Measurements from ENCODE around the gene CYP2C18. TPM values are rescaled to one million over a fixed set of nuclear protein-coding genes. Genes with fewer than 3 reads are reported as not detected.
"Not testable (repeated sequence)": the region's sequence is repeated elsewhere in the genome, so short reads cannot be mapped to it uniquely, and the experiment has no call there.

The CYP2C18 gene
- total RNA-seq, 2 experiments from 2014 or later: 0.62 to 0.88 TPM

DNA sequence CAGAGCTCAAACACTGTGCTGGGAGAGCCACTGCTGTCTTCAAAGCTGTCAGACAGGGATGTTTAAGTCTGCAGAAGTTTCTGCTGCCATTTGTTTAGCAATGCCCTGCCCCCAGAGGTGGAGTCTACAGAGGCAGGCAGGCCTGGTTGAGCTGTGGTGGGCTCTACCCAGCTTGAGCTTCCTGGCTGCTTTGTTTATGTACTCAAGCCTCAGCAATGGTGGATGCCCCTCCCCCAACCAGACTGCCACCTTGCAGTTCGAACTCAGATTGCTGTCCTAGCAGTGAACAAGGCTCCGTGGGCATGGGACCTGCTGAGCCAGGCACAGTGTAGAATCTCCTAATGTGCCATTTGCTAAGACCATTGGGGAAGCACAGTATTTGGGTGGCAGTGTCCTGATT, 74.4 kb downstream of the CYP2C18 start:
- H3K4me3 Mint-ChIP-seq: no peak overlapping the region
- no peak for ATAC-seq
- intact Hi-C loops (cut with DNase I, micrococcal nuclease): no loop called here
- no peak overlapping the region for H3K27ac Mint-ChIP-seq
- no peak for DNase-seq
- CTCF ChIA-PET: no interaction called here
- H3K27me3 Mint-ChIP-seq: no peaks in the 10 kb centered on the region
- H3K9me3 Mint-ChIP-seq (ENCODE audit: low read depth): peaks cover 2% of the 10 kb centered on the region
- no peaks in the 10 kb centered on the region for H3K36me3 Mint-ChIP-seq (ENCODE audit: low read depth)
- no peaks in the 10 kb centered on the region for H3K4me1 Mint-ChIP-seq
- POLR2A ChIA-PET: no interaction called here

- intact Hi-C loops (cut with DNase I, micrococcal nuclease): no loop called here
- CTCF ChIA-PET: no interaction called here
- Mint-ChIP-seq H3K4me1 (no peaks in the 10 kb centered on the region), H3K36me3 (ENCODE audit: low read depth) (no peaks in the 10 kb centered on the region), H3K27ac (no peak overlapping the region), H3K27me3 (no peaks in the 10 kb centered on the region), H3K4me3 (no peak overlapping the region), H3K9me3 (ENCODE audit: low read depth) (peaks cover 2% of the 10 kb centered on the region)
- POLR2A ChIA-PET: no interaction called here
- no peak for DNase-seq
- ATAC-seq: no peak
These were observed 77.2 kb downstream of the CYP2C18 start for GRCh38 chr10:94760586-94761178.

DNA sequence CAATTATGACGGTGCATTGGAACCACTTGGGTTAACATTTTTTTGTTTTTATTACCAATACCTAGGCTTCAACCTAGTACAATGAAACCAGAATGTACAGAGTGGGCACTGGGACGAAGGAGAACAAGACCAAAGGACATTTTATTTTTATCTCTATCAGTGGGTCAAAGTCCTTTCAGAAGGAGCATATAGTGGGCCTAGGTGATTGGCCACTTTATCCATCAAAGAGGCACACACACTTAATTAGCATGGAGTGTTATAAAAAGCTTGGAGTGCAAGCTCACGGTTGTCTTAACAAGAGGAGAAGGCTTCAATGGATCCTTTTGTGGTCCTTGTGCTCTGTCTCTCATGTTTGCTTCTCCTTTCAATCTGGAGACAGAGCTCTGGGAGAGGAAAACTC, 78.9 kb downstream of the CYP2C18 start, which contains the start of gene CYP2C19:
CYP2C19 (plus strand) TSS at position 289 of the 400 bp plus-strand sequence; CDS start at position 314, 25 bp downstream.
- ATAC-seq (no peak), DNase-seq (no peak)
- H3K27ac Mint-ChIP-seq: no peak within 1 kb of the TSS
- H3K9me3 Mint-ChIP-seq (ENCODE audit: low read depth): peaks cover 2% of the 10 kb centered on the region
- H3K4me3 Mint-ChIP-seq: no peak within 1 kb of the TSS
- no peaks in the 10 kb centered on the region for H3K4me1 Mint-ChIP-seq
- H3K27me3 Mint-ChIP-seq: no peaks in the 10 kb centered on the region
- intact Hi-C loops (cut with DNase I, micrococcal nuclease): no loop called here
- ChIA-PET POLR2A (no interaction called here), CTCF (no interaction called here)
- H3K36me3 Mint-ChIP-seq (ENCODE audit: low read depth): no peaks in the 10 kb centered on the region

- CTCF ChIA-PET; H3K36me3 Mint-ChIP-seq (ENCODE audit: low read depth); DNase-seq; H3K27ac Mint-ChIP-seq; H3K27me3 Mint-ChIP-seq; H3K4me3 Mint-ChIP-seq; intact Hi-C loops (cut with DNase I, micrococcal nuclease); ATAC-seq; POLR2A ChIA-PET; H3K4me1 Mint-ChIP-seq; H3K9me3 Mint-ChIP-seq (ENCODE audit: low read depth): not testable (repeated sequence)
These were observed 91.9 kb downstream of the CYP2C18 start for GRCh38 chr10:94775425-94775824.

DNA sequence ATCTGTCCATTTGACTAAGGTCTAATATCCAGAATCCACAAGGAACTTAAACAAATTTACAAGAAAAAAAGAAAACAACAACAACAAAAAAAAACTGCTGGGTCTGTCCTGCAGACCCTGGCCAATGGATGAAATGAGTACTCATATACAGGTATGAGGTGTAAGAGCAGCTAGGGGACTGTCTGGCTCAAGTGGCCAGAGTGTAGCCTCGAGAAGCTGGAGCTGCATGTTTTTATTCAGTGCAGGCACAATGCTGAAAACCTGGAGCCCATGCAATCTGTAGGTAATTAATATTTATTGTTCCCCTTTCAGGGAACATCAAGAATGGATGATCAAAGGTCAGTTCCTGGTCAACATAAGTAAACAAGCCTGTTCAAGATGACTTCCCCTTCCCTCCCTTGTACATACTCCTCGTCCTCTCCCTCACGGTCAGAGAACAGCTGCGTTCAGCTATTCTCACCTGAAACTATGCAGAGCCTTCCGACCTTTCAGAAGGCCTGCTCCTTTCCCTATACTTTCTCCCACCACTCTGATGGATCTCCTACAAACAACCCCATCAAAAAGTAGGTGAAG, 94.4 kb downstream of the CYP2C18 start:
- intact Hi-C loops (cut with DNase I, micrococcal nuclease): no loop called here
- CTCF ChIA-PET: no interaction called here
- no peaks in the 10 kb centered on the region for H3K4me1 Mint-ChIP-seq

DNA sequence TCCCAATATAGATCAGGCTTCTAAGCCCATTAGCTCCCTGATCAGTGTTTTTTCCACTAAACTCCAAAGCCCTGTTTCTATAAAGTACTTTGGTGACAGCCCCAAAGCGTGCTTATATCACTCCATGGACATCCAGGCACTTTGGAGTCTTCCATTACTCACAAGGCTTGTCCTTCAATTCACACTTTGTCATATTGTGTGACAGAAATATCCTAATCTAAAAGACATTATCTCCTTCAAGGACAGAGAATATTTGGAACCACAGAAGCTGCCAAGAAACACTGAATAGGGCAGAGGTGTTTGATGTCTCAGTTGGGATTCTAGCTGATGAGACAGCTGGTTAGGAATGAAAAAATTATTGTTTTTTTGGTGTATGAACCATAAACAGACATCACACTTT, 97.3 kb downstream of the CYP2C18 start:
- ATAC-seq (no peak), DNase-seq (no peak)
- Mint-ChIP-seq H3K9me3 (ENCODE audit: low read depth) (peaks cover 3% of the 10 kb centered on the region), H3K4me3 (no peak overlapping the region), H3K27ac (no peak overlapping the region), H3K4me1 (no peaks in the 10 kb centered on the region), H3K27me3 (no peaks in the 10 kb centered on the region), H3K36me3 (ENCODE audit: low read depth) (no peaks in the 10 kb centered on the region)
- intact Hi-C loops (cut with DNase I, micrococcal nuclease): no loop called here
- ChIA-PET CTCF (no interaction called here), POLR2A (no interaction called here)

More for the DNA sequence above, 94.4 kb downstream of the CYP2C18 start:
- no peak overlapping the region for H3K27ac Mint-ChIP-seq
- H3K36me3 Mint-ChIP-seq (ENCODE audit: low read depth): no peaks in the 10 kb centered on the region
- H3K4me3 Mint-ChIP-seq: no peak overlapping the region
- DNase-seq: no peak
- no peaks in the 10 kb centered on the region for H3K27me3 Mint-ChIP-seq
- ATAC-seq: no peak
- POLR2A ChIA-PET: no interaction called here
- H3K9me3 Mint-ChIP-seq (ENCODE audit: low read depth): peaks cover 3% of the 10 kb centered on the region

DNA sequence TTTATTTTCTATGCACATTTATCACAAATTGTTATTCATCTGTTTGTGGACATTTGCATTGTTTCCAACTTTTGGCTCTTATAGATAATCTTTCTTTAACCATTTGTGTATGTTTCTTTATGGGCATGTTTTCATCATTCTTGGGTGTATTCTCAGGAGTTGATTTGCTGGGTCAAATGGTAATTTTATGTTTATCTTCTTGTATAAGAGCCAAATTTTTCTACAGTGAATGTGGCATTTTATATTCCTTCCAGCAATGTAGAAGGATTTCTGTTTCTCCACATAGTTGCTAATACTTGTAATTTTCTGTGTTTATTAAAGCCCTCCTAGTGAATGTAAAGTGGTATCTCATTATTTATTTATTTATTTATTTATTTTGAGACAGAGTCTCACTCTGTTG, 100.7 kb downstream of the CYP2C18 start:
- ATAC-seq: no peak
- intact Hi-C loops (cut with DNase I, micrococcal nuclease): no loop called here
- Mint-ChIP-seq H3K4me3 (no peak overlapping the region), H3K27ac (no peak overlapping the region), H3K4me1 (no peaks in the 10 kb centered on the region), H3K9me3 (ENCODE audit: low read depth) (peaks cover 2% of the 10 kb centered on the region), H3K36me3 (ENCODE audit: low read depth) (no peaks in the 10 kb centered on the region), H3K27me3 (no peaks in the 10 kb centered on the region)
- ChIA-PET CTCF (no interaction called here), POLR2A (no interaction called here)
- DNase-seq: no peak

GRCh38 chr10:94785211-94785610, 101.7 kb downstream of the CYP2C18 start:
- no peaks in the 10 kb centered on the region for H3K4me1 Mint-ChIP-seq
- H3K27me3 Mint-ChIP-seq: no peaks in the 10 kb centered on the region
- no peak for DNase-seq
- no peak overlapping the region for H3K27ac Mint-ChIP-seq
- ATAC-seq: no peak
- CTCF ChIA-PET: no interaction called here
- intact Hi-C loops (cut with DNase I, micrococcal nuclease): no loop called here
- H3K36me3 Mint-ChIP-seq (ENCODE audit: low read depth): no peaks in the 10 kb centered on the region
- POLR2A ChIA-PET: interaction anchor here (0.7 kb wide), 1 partner anchor 52 kb away, joined by 3 read pairs; no protein-coding TSS in a partner anchor
- H3K4me3 Mint-ChIP-seq: no peak overlapping the region
- peaks cover 2% of the 10 kb centered on the region for H3K9me3 Mint-ChIP-seq (ENCODE audit: low read depth)

Other genes with a start within 250 kb of the CYP2C18 start
- gene HELLS, start 137.9 kb upstream of the CYP2C18 start, total RNA-seq: 100 to 1,000 TPM; 118 to 154 TPM
- gene CYP2C19, start 79.0 kb downstream of the CYP2C18 start, total RNA-seq: not detected

All from activated CD4-positive, alpha-beta T cell treated with anti-CD3 and anti-CD28 coated beads for 36 hours (primary cell).